NCI-H2196 (cell line): ENCODE data around the gene AADAC.
"Not testable (repeated sequence)": the region's sequence is repeated elsewhere in the genome, so short reads cannot be mapped to it uniquely, and the experiment has no call there.

Experiments used
- DNase-seq: peaks from one replicate; lab custom pipeline; 2025; ENCODE audit not compliant: unreplicated experiment; lab: John Stamatoyannopoulos, UW

The AADAC gene

DNA sequence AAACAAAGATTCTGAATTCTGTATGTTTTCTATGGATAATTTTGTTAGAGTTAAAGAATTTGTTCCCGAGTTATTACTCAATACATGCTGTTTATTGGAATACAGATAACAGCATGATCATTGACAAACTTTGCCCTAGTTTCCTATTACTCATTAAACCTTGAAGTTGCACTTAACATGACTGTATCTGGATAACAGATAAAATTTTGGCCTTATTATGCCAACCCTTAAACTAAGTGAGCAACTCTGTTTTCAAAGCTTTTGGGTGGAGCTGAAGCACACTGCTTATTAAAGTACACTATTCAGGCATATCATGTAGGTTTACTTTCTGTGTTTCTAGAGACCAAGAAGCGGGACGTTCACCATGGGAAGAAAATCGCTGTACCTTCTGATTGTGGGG, at the start of gene AADAC:
AADAC (plus strand) TSS at position 318 of the 400 bp plus-strand sequence; CDS start at position 365, 47 bp downstream.
- no peak for DNase-seq

DNA sequence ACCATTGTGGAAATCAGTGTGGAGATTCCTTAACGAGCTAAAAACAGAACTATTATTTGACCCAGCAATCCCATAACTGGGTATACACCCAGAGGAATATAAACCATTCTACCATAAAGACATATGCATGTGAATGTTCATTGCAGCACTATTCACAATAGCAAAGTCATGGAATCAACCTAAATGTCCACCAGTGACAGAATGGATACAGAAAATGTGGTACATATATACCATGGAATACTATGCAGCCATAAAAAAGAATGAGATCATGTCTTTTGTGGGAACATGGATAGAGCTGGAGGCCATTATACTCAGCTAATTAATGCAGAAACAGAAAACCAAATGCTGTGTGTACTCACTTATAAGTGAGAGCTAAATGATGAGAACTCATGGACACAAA, 49.2 kb upstream of the AADAC start:
- not testable (repeated sequence) for DNase-seq

GRCh38 chr3:151765685-151766084, 48.2 kb upstream of the AADAC start:
- DNase-seq, result no peak

GRCh38 chr3:151766454-151766853, 47.5 kb upstream of the AADAC start:
- no peak for DNase-seq

DNA sequence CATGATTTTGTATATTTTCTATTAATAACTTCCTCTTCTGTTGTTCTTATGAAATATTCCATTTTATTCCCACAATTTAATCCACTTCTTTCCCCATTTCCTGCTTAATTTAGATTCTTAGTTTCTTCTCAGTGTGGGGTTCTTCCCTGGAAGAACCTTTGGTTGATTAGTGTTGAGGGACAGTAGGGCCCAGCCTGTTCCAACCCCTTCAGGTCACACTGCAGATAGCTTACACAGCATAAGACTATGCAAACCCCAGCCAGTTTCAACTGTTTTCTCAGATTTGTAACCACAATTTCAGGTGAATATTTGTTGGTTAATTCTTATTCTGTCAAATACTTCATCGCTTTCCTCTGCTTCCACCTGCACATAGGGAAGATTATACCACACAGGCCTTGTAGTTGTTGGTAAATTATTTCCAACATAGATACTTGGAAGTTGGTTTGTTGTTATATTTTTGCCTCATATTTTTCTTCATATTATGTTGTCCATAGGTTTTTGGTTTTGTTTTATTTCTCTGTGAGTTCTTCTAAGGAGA, 45.5 kb upstream of the AADAC start:
- DNase-seq, result no peak

GRCh38 chr3:151769175-151769574, 44.7 kb upstream of the AADAC start:
- no peak for DNase-seq

- peak; percentile 72 for DNase-seq
Observed at GRCh38 chr3:151770956-151771355, 43.0 kb upstream of the AADAC start.

GRCh38 chr3:151772825-151773480, 41.0 kb upstream of the AADAC start:
- DNase-seq, result no peak

DNA sequence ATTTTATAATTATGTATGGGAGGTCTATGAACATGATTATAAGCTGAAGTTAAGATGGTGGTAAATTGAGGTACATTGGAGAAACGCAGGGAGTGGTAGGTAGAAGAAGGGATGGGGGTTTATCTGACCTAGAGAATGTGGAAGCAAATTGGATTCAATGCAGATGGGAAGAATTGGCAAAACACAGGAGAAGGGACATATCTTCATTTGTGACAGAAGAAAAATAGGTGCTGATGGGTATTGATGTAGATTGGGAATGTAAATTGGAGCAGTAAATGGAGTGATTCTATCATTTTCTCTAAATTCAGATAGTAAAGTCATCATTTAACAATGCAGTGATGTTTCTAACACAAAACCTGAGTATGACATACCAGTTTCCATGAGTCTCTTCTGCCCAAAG, 39.7 kb upstream of the AADAC start:
- DNase-seq, result no peak

DNA sequence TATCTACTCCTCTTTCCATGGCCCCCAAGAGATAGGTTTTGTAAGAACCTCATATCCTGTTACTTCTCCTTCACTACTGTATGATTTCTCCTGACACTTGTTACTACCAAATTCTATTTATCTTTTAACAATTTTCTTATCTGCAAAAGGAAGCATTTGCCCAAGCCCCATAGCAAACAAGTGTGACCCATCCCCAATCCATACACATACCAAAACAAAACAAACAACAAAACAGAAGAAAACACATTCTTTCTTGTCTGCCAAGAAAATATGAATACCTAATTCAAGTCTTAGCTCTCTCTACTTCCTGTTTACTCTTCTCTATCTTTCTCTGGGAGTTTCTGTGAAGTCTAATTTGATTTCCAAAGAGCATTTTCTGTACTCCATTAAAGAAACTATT, 39.0 kb upstream of the AADAC start:
- DNase-seq, result no peak

- DNase-seq, result no peak
Observed at GRCh38 chr3:151775314-151776258, 38.3 kb upstream of the AADAC start.

DNA sequence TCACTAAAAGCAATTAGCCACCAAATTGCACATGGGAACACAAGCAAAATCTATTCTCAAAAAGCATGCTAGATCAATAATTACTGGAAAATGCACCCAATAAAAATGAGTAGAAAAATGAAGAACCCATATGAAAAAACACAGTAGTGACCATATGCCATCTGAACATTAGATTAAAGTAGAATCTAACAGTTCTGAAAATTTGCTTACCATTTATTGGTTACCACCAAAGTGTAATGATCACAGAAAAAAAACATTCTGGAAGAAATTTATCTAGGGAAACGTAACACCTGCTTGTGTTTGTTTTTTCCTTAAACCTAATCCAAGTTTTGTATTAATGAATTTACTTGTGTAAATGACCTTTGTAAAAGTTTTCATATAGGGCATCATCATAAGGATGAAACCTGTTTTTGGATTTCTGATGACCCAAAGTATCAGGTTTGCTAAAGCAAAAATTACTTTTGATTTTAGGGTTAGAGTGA, 37.6 kb upstream of the AADAC start:
- no peak for DNase-seq

GRCh38 chr3:151777880-151778279, 36.0 kb upstream of the AADAC start:
- no peak for DNase-seq

DNA sequence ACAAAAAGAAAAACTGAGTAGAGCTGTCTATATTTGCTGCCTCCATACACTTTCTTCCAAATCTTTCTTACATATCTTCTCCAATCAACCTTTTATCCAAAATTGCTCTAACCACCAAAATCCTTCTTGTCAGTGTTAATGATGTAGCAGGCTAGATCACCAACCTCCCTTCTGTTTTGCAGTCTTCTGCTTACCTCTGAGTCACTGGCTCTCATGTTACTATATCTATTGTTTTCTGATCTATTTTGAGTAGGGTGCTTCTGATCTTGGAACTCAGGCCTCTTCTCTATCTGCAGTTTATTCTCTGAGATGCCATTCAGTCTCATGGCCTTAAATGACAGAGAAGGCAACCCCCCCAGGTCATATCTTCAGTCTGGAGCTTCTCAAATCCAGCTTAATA, 26.3 kb upstream of the AADAC start:
- DNase-seq, result no peak

DNA sequence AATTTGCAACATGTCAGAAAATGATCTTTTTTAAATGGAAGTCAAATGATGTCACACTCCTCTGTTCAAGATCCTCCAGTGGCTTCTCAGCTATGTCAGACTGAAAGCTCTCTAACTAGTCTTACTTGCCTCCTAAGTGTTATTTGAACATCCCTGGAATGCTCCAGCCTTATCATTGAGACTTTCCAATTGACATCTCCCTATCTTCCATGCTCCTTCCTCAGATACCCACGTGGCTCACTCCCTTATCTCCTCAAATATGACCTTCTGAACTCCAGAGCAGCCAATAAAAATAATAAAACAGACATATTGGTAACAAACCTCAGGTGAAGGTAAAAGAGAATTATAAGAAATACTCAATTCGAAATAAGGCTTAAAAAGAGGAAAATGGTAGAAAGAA, 25.5 kb upstream of the AADAC start:
- no peak for DNase-seq

DNA sequence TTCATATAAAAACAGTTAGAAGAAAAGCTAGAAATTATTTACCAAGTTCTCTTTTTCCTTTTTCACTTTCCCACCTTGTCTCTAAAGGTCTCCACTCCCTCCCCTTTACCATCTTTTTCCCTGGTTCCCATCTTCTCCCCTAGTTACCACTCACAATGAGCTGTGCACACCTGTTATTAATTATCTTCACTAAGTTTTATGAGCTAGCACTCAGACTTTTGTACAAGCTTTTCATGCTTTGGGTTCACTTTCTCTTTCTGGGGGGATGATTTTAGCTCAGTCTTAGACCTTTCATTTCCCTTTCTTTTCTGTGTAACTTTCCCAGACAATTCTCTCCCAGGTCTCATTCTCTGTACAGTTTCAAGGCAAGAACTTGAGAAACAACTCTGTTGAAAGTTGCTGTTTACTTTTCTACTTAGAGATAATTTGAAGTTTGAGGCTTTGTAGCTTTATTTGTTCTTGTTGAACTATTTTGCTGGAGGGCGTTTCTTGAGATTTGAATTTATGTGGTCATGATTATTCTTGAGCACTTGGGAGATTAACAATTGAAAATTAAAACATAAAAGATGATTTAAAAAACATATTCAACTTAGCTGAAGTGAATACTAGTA, 24.0 kb upstream of the AADAC start:
- DNase-seq, result no peak

DNA sequence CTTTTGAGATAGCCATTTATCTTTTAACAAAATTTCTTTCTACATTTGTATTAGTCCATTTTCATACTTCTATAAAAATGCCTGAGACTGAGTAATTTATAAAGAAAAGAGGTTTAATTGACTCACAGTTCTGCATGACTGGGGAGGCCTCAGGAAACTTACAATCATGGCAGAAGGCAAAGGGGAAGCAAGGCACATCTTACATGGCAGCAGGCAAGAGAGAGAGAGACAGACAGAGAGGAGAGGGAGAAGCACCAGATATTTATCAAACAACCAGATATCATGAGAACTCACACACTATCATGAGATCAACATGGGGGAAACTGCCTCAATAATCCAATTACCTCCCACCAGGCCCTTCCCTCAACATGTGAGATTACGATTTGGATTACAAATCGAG, 23.2 kb upstream of the AADAC start:
- not testable (repeated sequence) for DNase-seq

DNA sequence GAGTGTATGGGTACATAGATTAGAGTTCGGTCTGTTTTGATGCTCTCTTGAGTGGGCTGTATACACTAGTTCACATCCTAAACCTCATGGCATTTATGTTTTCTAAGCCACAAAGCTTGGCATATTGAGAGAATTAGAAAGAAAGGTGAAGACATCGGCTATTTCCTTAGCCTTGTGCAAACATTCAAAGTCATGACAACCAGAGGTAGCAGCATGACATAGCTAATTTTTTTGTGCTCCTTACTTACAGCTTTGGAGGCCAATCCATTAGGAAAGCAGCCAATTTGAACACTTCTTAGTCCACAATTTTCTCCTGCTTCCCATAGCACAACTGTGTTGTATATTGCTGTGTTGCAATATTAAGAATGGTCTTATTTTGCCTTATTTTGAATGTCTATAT, 21.5 kb upstream of the AADAC start:
- no peak for DNase-seq

- DNase-seq, result no peak
Observed at GRCh38 chr3:151793636-151794035, 20.3 kb upstream of the AADAC start.

DNA sequence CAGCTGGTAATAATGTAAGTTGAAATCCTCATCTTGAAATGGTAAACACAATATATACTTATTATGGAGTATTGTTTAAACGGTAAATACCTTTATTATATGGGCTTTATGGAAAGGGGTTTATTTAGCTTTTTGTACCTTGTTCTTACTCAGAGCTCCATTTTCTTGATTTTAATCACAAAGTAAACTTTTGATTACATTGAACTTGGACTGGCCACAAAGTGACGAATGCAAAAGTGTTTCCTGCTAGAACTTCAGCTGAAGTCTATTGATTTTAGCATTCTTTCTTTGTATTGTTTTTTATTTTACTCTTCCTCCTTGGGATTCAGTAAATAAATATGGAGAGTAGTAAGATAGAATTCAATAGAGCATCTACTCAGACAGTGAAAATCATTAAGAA, 19.8 kb upstream of the AADAC start:
- DNase-seq, result no peak

GRCh38 chr3:151795276-151795675, 18.6 kb upstream of the AADAC start:
- DNase-seq, result no peak
